Renal cortical epithelial cell (primary cell): ENCODE data around the gene EXOC6B. TPM values are rescaled to one million over a fixed set of nuclear protein-coding genes. Genes with fewer than 3 reads are reported as not detected.
"Not testable (repeated sequence)": the region's sequence is repeated elsewhere in the genome, so short reads cannot be mapped to it uniquely, and the experiment has no call there.

Experiments used
- DNase-seq: peaks from one replicate; pipeline ENCODE4 v3.0.0-alpha.2; 2011; ENCODE audit warnings: low read depth
- total RNA-seq: library from RNA; depleted of rRNA; stranded (reverse); fragments of >200 nt; gene quantifications from 2 replicates; pipeline ENCODE4 v1.2.3, GENCODE V29; 2014

EXOC6B gene
- total RNA-seq, 1 donor from 2014 or later: 56.0 TPM

GRCh38 chr2:72607189-72607588 lies 218.6 kb downstream of the EXOC6B start:
- DNase-seq: no peak

GRCh38 chr2:72605836-72606442 lies 219.9 kb downstream of the EXOC6B start:
- peak; percentile 16 for DNase-seq

GRCh38 chr2:72604468-72604867 lies 221.4 kb downstream of the EXOC6B start:
- no peak for DNase-seq

GRCh38 chr2:72603481-72603880 lies 222.4 kb downstream of the EXOC6B start:
- peak; percentile 35 for DNase-seq

GRCh38 chr2:72602711-72603110 lies 223.1 kb downstream of the EXOC6B start:
- no peak for DNase-seq

- DNase-seq: no peak
These were observed 223.7 kb downstream of the EXOC6B start for GRCh38 chr2:72602095-72602494.

GRCh38 chr2:72583836-72584235 lies 242.0 kb downstream of the EXOC6B start:
- DNase-seq: not testable (repeated sequence)

GRCh38 chr2:72583376-72583775 lies 242.5 kb downstream of the EXOC6B start:
- no peak for DNase-seq

GRCh38 chr2:72581560-72582181 lies 244.2 kb downstream of the EXOC6B start:
- DNase-seq: no peak

GRCh38 chr2:72579591-72580180 lies 246.1 kb downstream of the EXOC6B start:
- DNase-seq: peak; percentile 67

- DNase-seq: no peak
These were observed 249.0 kb downstream of the EXOC6B start for GRCh38 chr2:72576861-72577260.

GRCh38 chr2:72576459-72576858 lies 249.4 kb downstream of the EXOC6B start:
- no peak for DNase-seq

GRCh38 chr2:72574886-72575285 lies 250.9 kb downstream of the EXOC6B start:
- DNase-seq: no peak

- DNase-seq: no peak
These were observed 252.6 kb downstream of the EXOC6B start for GRCh38 chr2:72573232-72573631.

- no peak for DNase-seq
These were observed 253.3 kb downstream of the EXOC6B start for GRCh38 chr2:72572501-72572900.

- peak; percentile 8 for DNase-seq
These were observed 255.4 kb downstream of the EXOC6B start for GRCh38 chr2:72570413-72570812.

GRCh38 chr2:72562451-72563153 lies 263.2 kb downstream of the EXOC6B start:
- DNase-seq: no peak

GRCh38 chr2:72561621-72562318 lies 264.1 kb downstream of the EXOC6B start:
- peak; percentile 36 for DNase-seq

GRCh38 chr2:72555943-72556342 lies 269.9 kb downstream of the EXOC6B start:
- no peak for DNase-seq

- DNase-seq: not testable (repeated sequence)
These were observed 270.5 kb downstream of the EXOC6B start for GRCh38 chr2:72555363-72555762.

- DNase-seq: not testable (repeated sequence)
These were observed 270.9 kb downstream of the EXOC6B start for GRCh38 chr2:72554910-72555309.

GRCh38 chr2:72554381-72554780 lies 271.5 kb downstream of the EXOC6B start:
- no peak for DNase-seq
